ENCODE results near the gene MSLN. TPM values are rescaled to one million over a fixed set of nuclear protein-coding genes. Genes with fewer than 3 reads are reported as not detected.
A peak's percentile ranks its signal among the peaks of the same experiment; 100 is the strongest.

Gene MSLN
- total RNA-seq, 1 donor from 2014 or later = 0.77 TPM

- no peaks in the 10 kb centered on the region for H3K4me1 Mint-ChIP-seq (ENCODE audit: unreplicated experiment)
Measured at GRCh38 chr16:785563-786535, 25.3 kb downstream of the MSLN start.

GRCh38 chr16:787321-787966 lies 26.9 kb downstream of the MSLN start:
- no peaks in the 10 kb centered on the region for H3K4me1 Mint-ChIP-seq (ENCODE audit: unreplicated experiment)
- no peaks in the 10 kb centered on the region for H3K27me3 Mint-ChIP-seq
- no peak for TF ChIP-seq CTCF (conservative IDR thresholded peaks at IDR 0.05)
- H3K4me3 Mint-ChIP-seq = peak overlapping the region; percentile 88
- no peak overlapping the region for H3K27ac Mint-ChIP-seq
- H3K36me3 Mint-ChIP-seq = peaks cover 5% of the 10 kb centered on the region
- H3K9me3 Mint-ChIP-seq = no peaks in the 10 kb centered on the region
- no peak for DNase-seq (ENCODE audit: extremely low spot score, unreplicated experiment)

More at GRCh38 chr16:785563-786535, 25.3 kb downstream of the MSLN start:
- H3K27me3 Mint-ChIP-seq = no peaks in the 10 kb centered on the region
- peak; percentile 88 for DNase-seq (ENCODE audit: extremely low spot score, unreplicated experiment)
- no peaks in the 10 kb centered on the region for H3K9me3 Mint-ChIP-seq
- peak overlapping the region; percentile 79 for H3K4me3 Mint-ChIP-seq
- H3K27ac Mint-ChIP-seq = no peak overlapping the region
- TF ChIP-seq CTCF (conservative IDR thresholded peaks at IDR 0.05) = peak; percentile 90
- no peaks in the 10 kb centered on the region for H3K36me3 Mint-ChIP-seq

GRCh38 chr16:787978-788398 lies 27.5 kb downstream of the MSLN start, which contains the start of gene RPUSD1:
TSS of gene RPUSD1 (minus strand) at chr16:788381. CDS start at chr16:787737, 644 bp downstream.
- Mint-ChIP-seq H3K27ac (no peak within 1 kb of the TSS), H3K36me3 (peaks cover 5% of the 10 kb centered on the region), H3K27me3 (no peaks in the 10 kb centered on the region), H3K4me3 (peak within 1 kb of the TSS; percentile 88), H3K4me1 (ENCODE audit: unreplicated experiment) (no peaks in the 10 kb centered on the region), H3K9me3 (no peaks in the 10 kb centered on the region)
- DNase-seq (ENCODE audit: extremely low spot score, unreplicated experiment) = no peak
- peak; percentile 51 for TF ChIP-seq CTCF (conservative IDR thresholded peaks at IDR 0.05)

- H3K36me3 Mint-ChIP-seq = peaks cover 5% of the 10 kb centered on the region
- TF ChIP-seq CTCF (conservative IDR thresholded peaks at IDR 0.05) = no peak
- H3K9me3 Mint-ChIP-seq = no peaks in the 10 kb centered on the region
- no peak within 1 kb of the TSS for H3K27ac Mint-ChIP-seq
- H3K4me1 Mint-ChIP-seq (ENCODE audit: unreplicated experiment) = no peaks in the 10 kb centered on the region
- no peaks in the 10 kb centered on the region for H3K27me3 Mint-ChIP-seq
- peak; percentile 97 for DNase-seq (ENCODE audit: extremely low spot score, unreplicated experiment)
- peak within 1 kb of the TSS; percentile 88 for H3K4me3 Mint-ChIP-seq
Measured at GRCh38 chr16:788399-789126, 28.0 kb downstream of the MSLN start, which contains the start of gene CHTF18. TSS of gene CHTF18 (plus strand) at chr16:788620. CDS start at chr16:788685, 65 bp downstream.

GRCh38 chr16:789191-789850 lies 28.8 kb downstream of the MSLN start:
- no peak for DNase-seq (ENCODE audit: extremely low spot score, unreplicated experiment)
- Mint-ChIP-seq H3K27me3 (no peaks in the 10 kb centered on the region), H3K27ac (no peak overlapping the region), H3K4me1 (ENCODE audit: unreplicated experiment) (no peaks in the 10 kb centered on the region), H3K4me3 (peak overlapping the region; percentile 69), H3K9me3 (no peaks in the 10 kb centered on the region), H3K36me3 (peaks cover 5% of the 10 kb centered on the region)
- no peak for TF ChIP-seq CTCF (conservative IDR thresholded peaks at IDR 0.05)
